Peyer's patch (tissue), 4 donors: ENCODE data around the gene CLCN7. TPM values are rescaled to one million over a fixed set of nuclear protein-coding genes. Genes with fewer than 3 reads are reported as not detected.
A peak's percentile ranks its signal among the peaks of the same experiment; 100 is the strongest.

Experiments
- DNase-seq, 3 donors: peaks; one replicate each; pipeline ENCODE4 v3.0.0-alpha.2; 2017 to 2019
- H3K27ac ChIP-seq, 4 donors: fragments of 200-600 bp; sonication (generic); one replicate each; pipeline ENCODE4 v1.5.1; 2016 to 2019
- H3K27me3 ChIP-seq, 2 donors: fragments of 200-600 bp; sonication (generic); one replicate each; pipeline ENCODE4 v1.5.1; 2019
- H3K36me3 ChIP-seq, 3 donors: fragments of 200-600 bp; sonication (generic); one replicate each; pipeline ENCODE4 v1.5.1; 2016 to 2019
- H3K4me1 ChIP-seq, 4 donors: fragments of 200-600 bp; sonication (generic); one replicate each; pipeline ENCODE4 v1.5.1; 2016 to 2019
- H3K4me3 ChIP-seq, 4 donors: fragments of 200-600 bp; sonication (generic); 1 replicate in 3 of 4; 2 replicates in 1 of 4; pipeline ENCODE4 v1.5.1; 2016 to 2019; ENCODE audit warnings: mild to moderate bottlenecking in 1 of 4
- H3K9me3 ChIP-seq, 4 donors: fragments of 200-600 bp; sonication (generic); one replicate each; pipeline ENCODE4 v1.5.1; 2016 to 2019; ENCODE audit warnings: mild to moderate bottlenecking in 1 of 4
- CTCF ChIP-seq, 6 experiments: fragments of 450-650 bp in 4 of 6; fragments of 200-600 bp in 2 of 6; sonication (generic) in 1 of 6; IDR thresholded peaks; one replicate each; pipeline ENCODE4 v1.5.1; 2017 to 2019; ENCODE audit warnings: antibody characterized with exemption in 6 of 6, mild to moderate bottlenecking in 3 of 6, moderate library complexity in 1 of 6
- POLR2A ChIP-seq, 2 donors: fragments of 450-650 bp; IDR thresholded peaks; one replicate each; pipeline ENCODE4 v1.5.1; 2017; ENCODE audit warnings: antibody characterized with exemption in 2 of 2, mild to moderate bottlenecking in 2 of 2, moderate library complexity in 2 of 2
- total RNA-seq, 4 donors: library from RNA; depleted of rRNA; stranded (reverse); fragments of >200 nt; gene quantifications; one replicate each; pipeline ENCODE4 v1.1.0, GENCODE V29; 2016

CLCN7 gene
- total RNA-seq, 4 donors from 2014 or later: 95.1 to 194 (median 105) TPM

- Histone ChIP-seq H3K4me3 (no peak overlapping the region), H3K36me3 (peaks cover 0 to 69% (median 0%) of the 10 kb centered on the region in 3 donors), H3K9me3 (no peaks in the 10 kb centered on the region), H3K4me1 (peaks cover 0 to 8% (median 2%) of the 10 kb centered on the region in 4 donors), H3K27ac (no peak overlapping the region), H3K27me3 (no peaks in the 10 kb centered on the region)
- no peak for DNase-seq
- TF ChIP-seq CTCF (IDR thresholded peaks at IDR 0.05) (no peak), POLR2A (IDR thresholded peaks at IDR 0.05) (no peak)
These were observed 14.9 kb downstream of the CLCN7 start for GRCh38 chr16:1459967-1460366.

GRCh38 chr16:1458977-1459341 lies 15.9 kb downstream of the CLCN7 start:
- peaks cover 0 to 8% (median 2%) of the 10 kb centered on the region in 4 donors for H3K4me1 ChIP-seq
- H3K4me3 ChIP-seq: no peak overlapping the region
- H3K9me3 ChIP-seq: no peaks in the 10 kb centered on the region
- H3K27me3 ChIP-seq: no peaks in the 10 kb centered on the region
- peaks cover 0 to 69% (median 0%) of the 10 kb centered on the region in 3 donors for H3K36me3 ChIP-seq
- peak overlapping the region in 1 of 4 donors; percentile 60 for H3K27ac ChIP-seq
- peak in 2 of 3 donors; percentile 76 to 79 for DNase-seq
- TF ChIP-seq POLR2A (IDR thresholded peaks at IDR 0.05): no peak
- TF ChIP-seq CTCF (IDR thresholded peaks at IDR 0.05): no peak

- no peak for TF ChIP-seq POLR2A (IDR thresholded peaks at IDR 0.05)
- TF ChIP-seq CTCF (IDR thresholded peaks at IDR 0.05): no peak
- Histone ChIP-seq H3K36me3 (peaks cover 0 to 73% (median 0%) of the 10 kb centered on the region in 3 donors), H3K4me3 (no peak overlapping the region), H3K27ac (peak overlapping the region in 1 of 4 donors; percentile 60), H3K27me3 (no peaks in the 10 kb centered on the region), H3K4me1 (peaks cover 0 to 8% (median 2%) of the 10 kb centered on the region in 4 donors), H3K9me3 (no peaks in the 10 kb centered on the region)
- no peak for DNase-seq
These were observed 16.4 kb downstream of the CLCN7 start for GRCh38 chr16:1458336-1458976.

GRCh38 chr16:1457489-1458245 lies 17.2 kb downstream of the CLCN7 start:
- no peaks in the 10 kb centered on the region for H3K9me3 ChIP-seq
- peaks cover 0 to 8% (median 2%) of the 10 kb centered on the region in 4 donors for H3K4me1 ChIP-seq
- H3K27me3 ChIP-seq: no peaks in the 10 kb centered on the region
- TF ChIP-seq POLR2A (IDR thresholded peaks at IDR 0.05): no peak
- no peak for TF ChIP-seq CTCF (IDR thresholded peaks at IDR 0.05)
- peaks cover 0 to 81% (median 0%) of the 10 kb centered on the region in 3 donors for H3K36me3 ChIP-seq
- no peak overlapping the region for H3K27ac ChIP-seq
- DNase-seq: no peak
- H3K4me3 ChIP-seq: no peak overlapping the region

- Histone ChIP-seq H3K9me3 (no peaks in the 10 kb centered on the region), H3K27me3 (no peaks in the 10 kb centered on the region), H3K36me3 (peaks cover 0 to 88% (median 0%) of the 10 kb centered on the region in 3 donors), H3K4me1 (peaks cover 0 to 8% (median 2%) of the 10 kb centered on the region in 4 donors), H3K27ac (no peak overlapping the region), H3K4me3 (no peak overlapping the region)
- TF ChIP-seq CTCF (IDR thresholded peaks at IDR 0.05) (no peak), POLR2A (IDR thresholded peaks at IDR 0.05) (no peak)
- no peak for DNase-seq
These were observed 17.9 kb downstream of the CLCN7 start for GRCh38 chr16:1456951-1457350.
